ENCODE results near the gene ABAT. TPM values are rescaled to one million over a fixed set of nuclear protein-coding genes. Genes with fewer than 3 reads are reported as not detected.

The ABAT gene
- total RNA-seq, 6 experiments from 2014 or later = 160 to 378 (median 305) TPM

DNA sequence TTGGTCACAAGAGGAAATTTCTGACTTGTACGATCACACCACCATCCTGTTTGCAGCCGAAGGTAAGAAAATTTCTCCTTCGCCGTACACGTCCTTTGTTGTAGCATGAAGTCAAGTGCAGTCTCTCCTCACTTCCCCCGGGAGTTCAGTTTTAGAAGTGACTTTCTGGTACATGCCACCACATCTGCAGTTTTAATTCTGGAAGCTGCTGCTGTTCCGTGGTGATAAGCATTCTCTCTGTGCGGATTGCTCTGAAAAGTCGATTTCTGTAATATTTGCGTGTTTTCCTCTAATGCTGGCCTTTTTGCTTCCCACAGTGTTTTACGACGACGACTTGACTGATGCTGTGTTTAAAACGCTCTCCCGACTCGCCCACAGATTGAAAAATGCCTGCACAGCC is 32.3 kb upstream of the ABAT start:
- Histone ChIP-seq H3K4me1 (no peaks in the 10 kb centered on the region), H3K4me3 (no peak overlapping the region), H3K36me3 (peaks cover 0 to 78% (median 33%) of the 10 kb centered on the region in 4 donors), H3K27me3 (no peaks in the 10 kb centered on the region), H3K27ac (no peak overlapping the region), H3K9me3 (no peaks in the 10 kb centered on the region)
- 84% methylated on average over 16 of the region's 16 CpGs for WGBS (ENCODE audit: insufficient coverage, low coverage, low lambda C conversion rate, missing lambda C conversion rate)
- no peak for ATAC-seq
- intact Hi-C loops (cut with DNase I) = no loop called here
- no peak for TF ChIP-seq POLR2A (IDR thresholded peaks at IDR 0.05)
- TF ChIP-seq, protein P1, sequence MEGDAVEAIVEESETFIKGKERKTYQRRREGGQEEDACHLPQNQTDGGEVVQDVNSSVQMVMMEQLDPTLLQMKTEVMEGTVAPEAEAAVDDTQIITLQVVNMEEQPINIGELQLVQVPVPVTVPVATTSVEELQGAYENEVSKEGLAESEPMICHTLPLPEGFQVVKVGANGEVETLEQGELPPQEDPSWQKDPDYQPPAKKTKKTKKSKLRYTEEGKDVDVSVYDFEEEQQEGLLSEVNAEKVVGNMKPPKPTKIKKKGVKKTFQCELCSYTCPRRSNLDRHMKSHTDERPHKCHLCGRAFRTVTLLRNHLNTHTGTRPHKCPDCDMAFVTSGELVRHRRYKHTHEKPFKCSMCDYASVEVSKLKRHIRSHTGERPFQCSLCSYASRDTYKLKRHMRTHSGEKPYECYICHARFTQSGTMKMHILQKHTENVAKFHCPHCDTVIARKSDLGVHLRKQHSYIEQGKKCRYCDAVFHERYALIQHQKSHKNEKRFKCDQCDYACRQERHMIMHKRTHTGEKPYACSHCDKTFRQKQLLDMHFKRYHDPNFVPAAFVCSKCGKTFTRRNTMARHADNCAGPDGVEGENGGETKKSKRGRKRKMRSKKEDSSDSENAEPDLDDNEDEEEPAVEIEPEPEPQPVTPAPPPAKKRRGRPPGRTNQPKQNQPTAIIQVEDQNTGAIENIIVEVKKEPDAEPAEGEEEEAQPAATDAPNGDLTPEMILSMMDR (IDR thresholded peaks at IDR 0.05) = no peak
- no peak for DNase-seq

DNA sequence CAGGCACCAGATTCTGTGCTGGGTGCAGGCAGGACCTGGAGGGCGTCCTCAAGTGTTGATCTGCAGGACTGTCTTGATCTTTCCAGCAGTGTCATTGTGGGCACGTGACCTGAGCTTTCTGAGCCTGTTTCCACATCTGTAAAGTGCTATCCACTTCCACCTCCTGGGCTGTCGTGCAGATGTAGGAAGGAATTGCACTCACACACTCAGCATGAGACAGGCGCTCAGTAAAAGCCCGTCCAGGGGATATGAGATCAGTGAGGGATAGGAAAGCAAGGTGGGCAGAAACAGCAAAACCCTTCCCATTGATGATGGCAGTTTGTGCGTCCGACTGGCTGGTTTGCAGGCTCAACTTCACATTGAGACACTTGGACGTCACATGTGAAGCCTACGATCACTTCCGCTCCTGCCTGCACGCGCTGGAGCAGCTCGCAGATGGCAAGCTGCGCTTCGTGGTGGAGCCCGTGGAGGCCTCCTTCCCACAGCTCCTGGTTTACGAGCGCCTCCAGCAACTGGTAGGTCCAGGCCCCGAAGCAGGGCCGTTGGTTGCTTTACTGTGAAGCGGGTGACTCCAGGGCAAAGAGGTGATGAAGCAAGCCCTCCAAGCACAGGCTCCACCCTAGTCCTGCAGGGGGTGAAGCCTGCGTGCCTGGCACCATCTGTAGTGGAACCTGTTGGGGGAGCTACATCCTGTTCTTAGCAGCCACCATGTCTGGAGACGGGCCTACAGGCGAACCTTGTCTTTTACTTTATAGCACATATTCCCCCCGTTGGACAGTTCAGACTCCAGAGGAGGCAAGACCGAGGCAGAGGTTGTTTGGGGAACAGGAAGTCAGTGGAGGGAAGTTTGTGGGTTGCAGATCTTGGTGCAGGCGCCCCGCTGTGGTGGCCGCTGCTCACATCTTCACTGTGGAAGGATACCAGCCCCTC is 29.9 kb upstream of the ABAT start:
- Histone ChIP-seq H3K36me3 (peaks cover 0 to 74% (median 28%) of the 10 kb centered on the region in 4 donors), H3K27ac (peak overlapping the region in 2 of 3 donors; percentile 38 to 47), H3K27me3 (no peaks in the 10 kb centered on the region), H3K4me3 (no peak overlapping the region), H3K9me3 (no peaks in the 10 kb centered on the region), H3K4me1 (no peaks in the 10 kb centered on the region)
- 67% methylated on average over 11 of the region's 29 CpGs for WGBS (ENCODE audit: insufficient coverage, low coverage, low lambda C conversion rate, missing lambda C conversion rate)
- ATAC-seq (peak; percentile 55 to 74 (median 62)), DNase-seq (peak in 1 of 3 donors; percentile 61)
- TF ChIP-seq, protein P1 (IDR thresholded peaks at IDR 0.05) = no peak
- TF ChIP-seq POLR2A (IDR thresholded peaks at IDR 0.05) = no peak
- intact Hi-C loops (cut with DNase I) = no loop called here

DNA sequence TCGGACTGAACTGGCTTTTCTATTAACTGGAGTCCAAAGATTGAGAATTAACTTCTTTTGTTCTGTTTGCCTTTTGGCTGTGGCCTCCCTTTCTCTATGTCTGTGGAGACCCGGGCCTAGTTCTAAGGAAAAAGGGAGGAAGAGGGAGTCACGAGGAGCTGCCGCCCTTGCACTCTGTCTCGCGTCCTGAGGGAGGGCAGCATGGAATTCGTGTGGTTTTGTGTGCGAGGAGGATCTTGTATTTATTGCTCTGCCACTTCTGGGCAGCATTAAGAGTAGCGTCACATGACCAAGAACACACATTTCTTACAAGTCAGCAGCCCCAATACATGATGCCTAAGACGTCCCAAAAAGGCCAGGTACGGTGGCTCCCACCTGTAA is 29.3 kb upstream of the ABAT start:
- no peak for ATAC-seq
- H3K27ac ChIP-seq = peak overlapping the region in 1 of 3 donors; percentile 47
- H3K9me3 ChIP-seq = no peaks in the 10 kb centered on the region
- H3K27me3 ChIP-seq = no peaks in the 10 kb centered on the region
- 66% methylated on average over 11 of the region's 11 CpGs for WGBS (ENCODE audit: insufficient coverage, low coverage, low lambda C conversion rate, missing lambda C conversion rate)
- DNase-seq = no peak
- no peak for TF ChIP-seq POLR2A (IDR thresholded peaks at IDR 0.05)
- TF ChIP-seq, protein P1 (IDR thresholded peaks at IDR 0.05) = no peak
- intact Hi-C loops (cut with DNase I) = no loop called here
- H3K4me1 ChIP-seq = no peaks in the 10 kb centered on the region
- H3K4me3 ChIP-seq = no peak overlapping the region
- peaks cover 0 to 68% (median 24%) of the 10 kb centered on the region in 4 donors for H3K36me3 ChIP-seq

DNA sequence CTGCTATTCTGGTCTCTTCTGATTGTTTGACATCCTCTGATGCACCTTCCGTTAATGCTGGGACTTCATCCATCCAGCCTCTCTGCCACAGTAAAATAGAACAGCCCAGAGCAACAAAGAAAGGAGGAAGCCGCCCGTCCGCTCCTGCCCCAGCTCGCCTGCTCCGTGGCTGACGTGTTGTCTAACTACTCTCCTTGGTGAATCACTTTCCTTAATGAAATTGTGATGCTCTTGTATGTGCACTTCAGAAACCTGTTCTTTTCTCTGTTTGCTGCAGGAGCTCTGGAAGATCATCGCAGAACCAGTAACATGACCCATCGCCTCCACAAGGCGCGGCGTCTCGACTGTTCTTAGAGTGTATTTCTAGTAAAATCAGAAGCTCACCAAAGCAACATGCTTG is 28.6 kb upstream of the ABAT start:
- Histone ChIP-seq H3K9me3 (no peaks in the 10 kb centered on the region), H3K36me3 (peaks cover 0 to 67% (median 23%) of the 10 kb centered on the region in 4 donors), H3K4me3 (no peak overlapping the region), H3K27ac (no peak overlapping the region), H3K4me1 (no peaks in the 10 kb centered on the region), H3K27me3 (no peaks in the 10 kb centered on the region)
- WGBS (ENCODE audit: insufficient coverage, low coverage, low lambda C conversion rate, missing lambda C conversion rate) = 92% methylated on average over 12 of the region's 13 CpGs
- no peak for TF ChIP-seq POLR2A (IDR thresholded peaks at IDR 0.05)
- TF ChIP-seq, protein P1 (IDR thresholded peaks at IDR 0.05) = no peak
- ATAC-seq (no peak), DNase-seq (no peak)
- intact Hi-C loops (cut with DNase I) = no loop called here

Data from right lobe of liver (tissue), 6 donors.